Fibroblast of lung (primary cell): ENCODE data around the gene MRPL51.

ENCODE experiments used
- CTCF ChIP-seq, 2 donors: IDR thresholded peaks in 1 of 2; conservative IDR thresholded peaks in 1 of 2; 1 replicate in 1 of 2; 2 replicates in 1 of 2; pipeline ENCODE4 v1.5.1; 2011 to 2012; ENCODE audit warnings: low read length in 2 of 2, control low read depth in 1 of 2, inconsistent platforms in 1 of 2, low read depth in 1 of 2, mild to moderate bottlenecking in 1 of 2
- EZH2 ChIP-seq: IDR thresholded peaks from 2 replicates; pipeline ENCODE4 v1.5.1; 2012; ENCODE audit warnings: low read length, control low read depth, mild to moderate bottlenecking; ENCODE audit errors: missing control alignments

DNA sequence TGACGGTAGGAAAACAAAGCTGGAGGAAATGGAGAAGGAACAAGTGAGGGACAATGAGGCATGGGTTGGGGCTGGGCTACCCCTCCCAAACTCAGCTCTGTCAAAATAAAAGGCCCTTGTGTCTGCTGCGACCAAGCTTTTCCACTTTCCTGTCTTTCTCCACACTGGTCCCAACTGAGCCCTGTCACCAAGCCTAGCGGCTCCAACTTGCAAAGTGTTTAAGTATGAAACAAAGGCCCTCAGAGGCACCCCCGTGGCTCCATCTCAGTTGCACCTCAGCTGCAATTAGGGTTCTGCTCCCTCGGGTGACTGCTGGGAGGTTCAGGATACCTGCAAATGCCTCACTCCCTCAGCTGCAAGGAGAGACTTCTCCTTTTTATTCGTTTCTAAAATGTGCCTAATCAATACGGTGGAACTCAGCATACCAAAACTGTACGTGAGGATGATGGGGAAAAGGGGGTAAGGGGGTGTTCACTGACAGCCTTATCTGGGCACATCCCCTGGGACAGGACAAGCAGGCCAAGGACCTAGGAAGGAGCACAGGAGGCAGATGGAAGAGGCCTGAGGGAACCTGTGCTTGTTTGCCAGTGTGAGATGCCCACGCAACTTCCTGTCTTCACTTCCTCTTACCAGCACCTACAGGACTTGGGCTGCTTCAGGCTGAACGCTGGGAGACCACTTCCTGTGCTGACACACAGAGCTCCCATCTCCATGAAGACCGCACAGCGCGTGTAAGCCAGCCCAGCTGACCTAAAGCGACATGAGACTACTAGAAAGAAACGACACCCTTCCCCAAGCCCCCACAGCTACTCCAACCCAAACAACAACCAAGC, 31.4 kb downstream of the MRPL51 start:
- no peak for TF ChIP-seq CTCF (conservative IDR thresholded peaks at IDR 0.05 in 1 of 2, IDR thresholded peaks at IDR 0.05 in 1 of 2; ENCODE audit: low read depth in 1 of 2, low read length in 2 of 2)
- TF ChIP-seq EZH2 = no peak
